GM18873 (cell line): ENCODE data around the gene FSHR.
A peak's percentile ranks its signal among the peaks of the same experiment; 100 is the strongest.

Experiments
- ATAC-seq: cut with Tn5 transposase; IDR thresholded peaks from one replicate; pipeline ENCODE4 v1.9.1; 2021; ENCODE audit warnings: mild to moderate bottlenecking, moderate library complexity, moderate number of reproducible peaks; ENCODE audit not compliant: unreplicated experiment, low FRiP score

Gene FSHR

DNA sequence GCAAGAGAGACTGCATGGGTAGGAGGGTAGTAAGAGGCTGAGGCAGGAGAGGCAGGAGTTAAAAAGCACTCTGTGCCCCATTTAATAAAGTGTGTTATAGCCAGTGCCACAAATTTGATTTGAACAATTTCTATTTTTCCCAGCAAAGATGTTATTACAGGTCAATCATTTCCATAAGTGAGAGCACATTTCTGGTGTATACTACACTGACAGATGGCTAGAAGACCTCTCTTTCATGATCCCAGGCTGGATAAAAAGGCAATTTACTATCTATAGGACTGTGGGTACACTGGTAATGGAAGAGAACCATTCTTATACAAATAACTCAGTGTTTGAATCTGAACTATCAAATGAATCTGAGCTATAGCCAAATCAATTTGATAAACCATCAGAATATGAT, 176.2 kb downstream of the FSHR start:
- ATAC-seq = no peak

GRCh38 chr2:48971801-48972200, 182.5 kb downstream of the FSHR start:
- ATAC-seq = no peak

GRCh38 chr2:48968011-48968410, 186.3 kb downstream of the FSHR start:
- no peak for ATAC-seq

DNA sequence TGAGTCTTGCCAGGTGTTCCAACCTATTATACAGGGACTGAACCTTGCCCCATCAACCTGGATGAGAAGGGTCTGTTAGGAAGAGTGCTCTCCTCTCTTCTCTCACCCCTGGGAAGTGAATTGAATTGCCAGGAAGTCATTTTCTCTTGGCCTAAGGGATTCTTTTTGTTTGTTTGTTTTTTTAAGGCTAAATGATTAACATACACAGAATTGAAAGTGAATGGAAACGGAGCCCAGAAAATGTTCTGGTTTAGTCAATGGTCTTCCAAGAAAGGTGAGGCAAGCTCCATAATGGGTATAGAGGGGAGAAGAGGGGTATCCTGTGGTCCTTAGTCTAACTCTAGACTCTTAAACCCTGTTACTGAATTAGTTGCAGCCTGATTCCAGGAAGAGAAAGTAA, 189.1 kb downstream of the FSHR start:
- no peak for ATAC-seq

GRCh38 chr2:48961009-48961408, 193.3 kb downstream of the FSHR start:
- ATAC-seq = no peak

- no peak for ATAC-seq
Measured at GRCh38 chr2:48954935-48955334, 199.4 kb downstream of the FSHR start.

DNA sequence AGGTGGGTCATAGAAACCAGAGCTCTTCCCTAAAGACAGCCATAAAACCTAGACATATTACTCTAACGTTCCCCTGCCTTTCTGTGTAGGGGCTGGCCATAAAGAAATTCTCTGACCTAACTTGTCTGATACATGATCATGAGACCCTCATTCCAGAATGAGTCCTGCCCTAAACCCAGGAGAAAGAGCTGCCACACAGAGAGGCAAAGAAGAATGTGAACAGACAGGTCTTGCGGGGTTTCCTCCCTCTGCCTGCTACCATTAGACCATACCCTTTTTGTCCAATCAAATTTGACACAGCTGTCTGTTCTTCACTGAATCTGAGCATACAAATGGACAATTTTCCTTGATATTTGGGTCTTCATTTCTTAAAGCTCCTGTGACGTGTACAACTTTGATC, 200.0 kb downstream of the FSHR start:
- ATAC-seq = no peak

GRCh38 chr2:48952614-48953013, 201.7 kb downstream of the FSHR start:
- ATAC-seq = no peak

DNA sequence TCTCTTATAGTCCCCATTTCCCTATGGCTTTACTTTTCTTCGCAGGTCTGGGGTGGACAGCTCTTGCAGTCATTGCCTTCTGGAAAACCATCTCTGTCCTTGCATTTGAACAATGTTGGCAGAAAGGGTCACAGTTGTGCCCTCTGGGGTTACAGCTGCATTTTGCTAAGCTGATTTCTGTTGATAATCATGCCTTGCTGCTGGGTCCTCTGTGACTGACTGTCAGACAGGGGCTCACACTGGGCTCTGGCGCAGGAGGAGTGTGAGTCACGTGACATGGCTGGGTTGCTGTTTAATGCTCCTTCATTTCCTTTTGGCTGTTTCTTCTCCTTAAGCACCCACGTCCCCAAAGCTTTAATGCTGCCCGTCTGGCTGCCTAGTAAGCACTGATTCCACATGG, 202.2 kb downstream of the FSHR start:
- no peak for ATAC-seq

DNA sequence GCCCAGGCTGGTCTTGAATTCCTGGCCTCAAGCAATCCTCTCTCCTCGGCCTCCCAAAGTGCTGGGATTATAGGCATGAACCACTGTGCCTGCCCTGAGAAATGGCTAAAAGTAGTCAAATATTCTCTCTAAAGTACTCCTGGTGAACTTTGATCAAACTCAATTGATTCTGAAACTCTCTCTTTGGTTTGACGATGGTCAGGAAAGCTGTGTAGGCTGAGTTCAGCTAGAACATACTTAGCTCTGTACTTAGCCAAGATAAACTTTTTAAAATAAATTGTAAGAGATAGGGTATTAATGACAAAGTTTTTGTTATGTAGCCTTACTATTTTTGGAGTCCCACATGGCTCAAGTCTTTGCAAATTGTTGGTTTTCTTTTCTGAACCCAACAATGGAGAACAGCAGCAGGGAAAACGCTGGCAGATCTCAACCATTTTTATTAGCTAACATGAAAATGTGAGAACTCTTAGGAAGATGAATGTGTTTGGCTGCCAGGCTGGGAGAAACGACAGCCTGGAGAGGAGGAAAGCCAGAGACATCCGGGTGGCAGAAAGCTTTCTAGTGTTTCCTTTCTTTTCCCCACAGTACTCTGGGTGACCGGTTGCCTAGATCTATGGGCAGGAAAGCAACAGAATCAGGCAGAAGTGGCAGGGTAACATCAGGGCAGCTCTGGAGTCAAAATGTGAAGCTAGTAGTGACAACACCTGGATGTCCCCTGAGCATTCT, 205.8 kb downstream of the FSHR start:
- ATAC-seq = no peak

- peak; percentile 95 for ATAC-seq
Measured at GRCh38 chr2:48946449-48947048, 207.8 kb downstream of the FSHR start.

DNA sequence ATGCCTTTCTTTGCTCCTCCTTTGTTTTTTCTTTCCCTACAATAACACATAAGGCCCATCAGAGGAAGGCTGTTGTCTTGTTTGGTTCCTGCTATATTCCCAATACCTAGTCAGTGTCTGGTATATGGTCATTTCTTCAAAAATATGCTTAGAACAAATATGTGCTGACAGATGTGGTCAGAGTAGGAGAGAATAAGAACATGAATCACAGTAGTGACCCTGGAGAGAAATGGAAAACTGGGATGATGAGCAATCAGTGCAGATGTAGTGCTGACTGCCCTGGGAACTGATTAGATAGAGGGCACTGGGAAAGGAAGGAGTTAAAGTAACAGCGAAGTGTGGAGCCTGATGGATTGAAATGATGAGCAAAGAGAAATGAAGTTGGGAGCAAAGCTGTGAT, 209.4 kb downstream of the FSHR start:
- no peak for ATAC-seq

- no peak for ATAC-seq
Measured at GRCh38 chr2:48943436-48943835, 210.9 kb downstream of the FSHR start.

DNA sequence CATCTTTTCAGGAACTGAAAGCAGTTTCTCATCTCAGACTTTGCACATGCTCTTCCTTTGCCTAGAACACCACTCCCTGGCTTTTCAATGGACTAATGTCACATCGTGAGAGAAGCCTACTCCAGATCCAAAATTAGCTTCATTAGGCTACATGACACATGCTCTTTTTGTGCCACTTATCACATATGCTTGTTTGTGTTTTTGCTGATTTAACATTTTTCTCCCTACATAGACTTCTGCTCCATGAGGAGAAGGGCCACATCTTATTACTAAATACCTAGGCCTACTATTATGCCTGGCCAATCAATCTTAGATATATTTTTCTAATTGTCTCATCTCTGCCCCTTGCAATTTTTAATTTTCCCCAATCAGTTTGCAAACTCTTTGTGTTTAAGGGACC, 212.4 kb downstream of the FSHR start:
- no peak for ATAC-seq

DNA sequence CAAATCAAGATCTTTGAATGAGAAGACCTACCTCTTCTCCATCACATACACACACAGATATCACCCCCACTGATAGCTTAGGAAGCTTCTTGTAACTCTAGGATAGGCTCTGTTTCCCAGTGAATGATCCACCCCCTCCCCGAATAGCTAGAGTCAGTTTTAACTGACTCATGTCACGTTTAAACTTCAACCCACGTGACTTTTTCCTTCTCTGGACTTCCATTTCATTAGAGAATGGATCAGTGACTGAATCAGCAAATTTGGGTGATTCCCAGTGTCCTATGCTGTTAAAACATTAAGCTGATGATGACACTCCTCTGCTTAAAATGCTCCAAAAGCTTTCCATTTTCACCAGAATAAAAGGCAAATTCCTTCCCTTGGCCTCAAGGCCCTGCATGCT, 212.9 kb downstream of the FSHR start:
- ATAC-seq = no peak

GRCh38 chr2:48940606-48941005, 213.7 kb downstream of the FSHR start:
- no peak for ATAC-seq

- ATAC-seq = no peak
Measured at GRCh38 chr2:48939232-48939631, 215.1 kb downstream of the FSHR start.

GRCh38 chr2:48938231-48938630, 216.1 kb downstream of the FSHR start:
- no peak for ATAC-seq

GRCh38 chr2:48934807-48935206, 219.5 kb downstream of the FSHR start:
- ATAC-seq = no peak

DNA sequence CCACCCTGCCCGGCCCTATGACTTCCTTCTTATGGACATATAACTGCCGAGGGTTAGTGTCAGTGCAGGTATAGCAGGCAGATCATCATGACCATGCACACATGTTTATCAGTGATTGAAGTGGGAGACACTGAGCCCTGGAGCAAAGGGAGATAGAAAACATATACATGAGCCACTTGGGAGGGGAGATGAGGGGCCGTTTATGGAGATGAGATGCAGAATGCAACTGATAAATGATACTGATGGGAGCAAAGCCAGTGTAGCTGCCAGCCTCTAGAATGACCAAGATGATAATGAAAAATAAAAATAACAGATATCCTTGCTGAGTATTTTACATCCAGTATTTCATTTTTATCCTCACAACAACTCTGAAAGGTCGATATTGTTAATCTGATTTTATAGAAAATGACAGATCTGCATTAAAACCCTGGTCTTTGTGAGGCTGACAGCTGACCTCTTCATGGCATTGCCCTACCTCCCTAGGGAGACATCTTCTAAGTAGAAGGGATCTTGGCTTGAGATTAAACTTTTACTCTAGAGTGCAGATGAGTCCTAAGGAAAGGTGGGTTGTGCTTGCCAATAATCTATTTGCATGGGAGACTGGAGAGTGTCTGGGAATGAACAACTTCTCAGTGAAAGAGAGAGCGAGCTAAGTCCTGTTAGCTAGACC, 220.4 kb downstream of the FSHR start:
- no peak for ATAC-seq

DNA sequence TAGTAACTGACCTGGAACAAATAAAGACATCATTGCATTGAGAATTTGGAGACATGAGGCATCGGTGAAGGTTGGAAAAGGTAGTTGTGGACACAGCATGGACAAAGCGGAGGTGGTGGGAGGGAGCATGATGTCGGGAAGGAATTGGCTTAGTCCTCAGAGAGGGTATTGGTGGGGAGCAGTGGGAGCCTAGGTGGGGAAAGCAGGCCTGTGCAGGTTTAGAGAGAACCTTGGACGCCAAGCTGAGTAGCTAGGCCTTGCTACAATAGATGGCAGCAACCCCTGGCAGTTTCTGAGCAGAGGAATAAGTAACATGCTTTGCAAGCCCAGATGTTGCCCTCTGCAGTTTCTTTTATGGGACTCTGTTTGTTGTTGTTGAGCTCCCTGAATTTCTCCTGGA, 221.6 kb downstream of the FSHR start:
- ATAC-seq = no peak
